ENCODE results near the gene ATP8A2.

DNA sequence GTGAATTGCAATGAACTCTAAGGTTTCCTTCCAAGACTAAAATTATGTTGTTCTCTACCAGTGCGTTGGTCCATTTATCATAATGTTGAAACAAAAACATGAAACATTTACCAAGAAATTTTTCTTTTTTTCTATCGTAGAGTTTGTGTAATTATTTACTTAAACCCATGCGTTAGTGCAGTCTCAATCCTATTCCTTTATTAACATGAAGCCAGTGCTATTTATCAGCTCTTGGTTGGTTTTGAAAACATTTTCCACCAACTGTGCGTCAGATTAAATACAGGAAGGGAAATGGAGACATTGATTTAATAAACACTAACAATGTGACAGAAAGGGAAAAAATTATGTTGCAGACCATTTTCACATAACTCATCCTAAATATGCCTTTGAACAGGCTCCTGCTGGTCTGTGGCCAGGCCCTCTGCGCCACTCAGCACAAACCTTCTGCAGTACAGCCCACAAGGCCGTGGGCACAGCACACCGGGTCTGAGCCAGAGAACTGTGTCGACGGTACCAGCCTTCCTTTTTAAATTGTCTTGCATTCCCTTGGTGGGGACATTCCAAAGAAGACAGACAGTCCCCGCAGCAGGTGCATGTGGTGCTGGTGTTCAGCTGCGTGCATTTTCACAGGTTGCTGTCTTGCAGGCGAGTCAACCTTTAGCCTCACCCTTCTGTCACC lies 544.2 kb downstream of the ATP8A2 start:
- TF ChIP-seq, protein P1, sequence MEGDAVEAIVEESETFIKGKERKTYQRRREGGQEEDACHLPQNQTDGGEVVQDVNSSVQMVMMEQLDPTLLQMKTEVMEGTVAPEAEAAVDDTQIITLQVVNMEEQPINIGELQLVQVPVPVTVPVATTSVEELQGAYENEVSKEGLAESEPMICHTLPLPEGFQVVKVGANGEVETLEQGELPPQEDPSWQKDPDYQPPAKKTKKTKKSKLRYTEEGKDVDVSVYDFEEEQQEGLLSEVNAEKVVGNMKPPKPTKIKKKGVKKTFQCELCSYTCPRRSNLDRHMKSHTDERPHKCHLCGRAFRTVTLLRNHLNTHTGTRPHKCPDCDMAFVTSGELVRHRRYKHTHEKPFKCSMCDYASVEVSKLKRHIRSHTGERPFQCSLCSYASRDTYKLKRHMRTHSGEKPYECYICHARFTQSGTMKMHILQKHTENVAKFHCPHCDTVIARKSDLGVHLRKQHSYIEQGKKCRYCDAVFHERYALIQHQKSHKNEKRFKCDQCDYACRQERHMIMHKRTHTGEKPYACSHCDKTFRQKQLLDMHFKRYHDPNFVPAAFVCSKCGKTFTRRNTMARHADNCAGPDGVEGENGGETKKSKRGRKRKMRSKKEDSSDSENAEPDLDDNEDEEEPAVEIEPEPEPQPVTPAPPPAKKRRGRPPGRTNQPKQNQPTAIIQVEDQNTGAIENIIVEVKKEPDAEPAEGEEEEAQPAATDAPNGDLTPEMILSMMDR (IDR thresholded peaks at IDR 0.05), result no peak
- no peak for TF ChIP-seq ZFX (IDR thresholded peaks at IDR 0.05; ENCODE audit: borderline replicate concordance)

Measured in 22Rv1 (cell line).